H9 (cell line): Measurements from ENCODE around the gene LITAFD. TPM values are rescaled to one million over a fixed set of nuclear protein-coding genes. Genes with fewer than 3 reads are reported as not detected.

Experiments used
- DNase-seq: peaks from one replicate; pipeline ENCODE4 v3.0.0-alpha.2; 2017
- H2AFZ ChIP-seq: one replicate; pipeline ENCODE4 v1.6.1; 2013; ENCODE audit warnings: mild to moderate bottlenecking, low read length, control low read depth, moderate library complexity
- H2AK5ac ChIP-seq: 2 replicates; pipeline ENCODE4 v1.6.1; 2013; ENCODE audit warnings: low read length, control low read depth, mixed read lengths; ENCODE audit not compliant: insufficient read length
- H2BK120ac ChIP-seq: one replicate; pipeline ENCODE4 v1.6.1; 2013; ENCODE audit warnings: low read depth, mild to moderate bottlenecking, low read length, control low read depth, inconsistent platforms; ENCODE audit not compliant: poor library complexity, severe bottlenecking
- H2BK12ac ChIP-seq: 2 replicates; pipeline ENCODE4 v1.6.1; 2013; ENCODE audit warnings: low read length, control low read depth, mixed read lengths, low read depth; ENCODE audit not compliant: insufficient read length
- H2BK15ac ChIP-seq: 2 replicates; pipeline ENCODE4 v1.6.1; 2013; ENCODE audit warnings: low read depth, low read length, control low read depth
- H2BK20ac ChIP-seq: one replicate; pipeline ENCODE4 v1.6.1; 2013; ENCODE audit warnings: low read depth, mild to moderate bottlenecking, low read length, control low read depth, inconsistent platforms; ENCODE audit not compliant: poor library complexity, severe bottlenecking
- H2BK5ac ChIP-seq: 2 replicates; pipeline ENCODE4 v1.6.1; 2013; ENCODE audit warnings: low read length, control low read depth, mixed read lengths; ENCODE audit not compliant: insufficient read length
- H3K14ac ChIP-seq: 2 replicates; pipeline ENCODE4 v1.6.1; 2013; ENCODE audit warnings: low read length, control low read depth; ENCODE audit not compliant: insufficient read depth
- H3K18ac ChIP-seq: 2 replicates; pipeline ENCODE4 v1.6.1; 2013; ENCODE audit warnings: low read depth, mild to moderate bottlenecking, mixed read lengths, low read length, control low read depth; ENCODE audit not compliant: insufficient read length
- H3K23ac ChIP-seq: 2 replicates; pipeline ENCODE4 v1.6.1; 2013; ENCODE audit warnings: low read length, control low read depth, mixed read lengths, low read depth; ENCODE audit not compliant: insufficient read length
- H3K23me2 ChIP-seq: 2 replicates; pipeline ENCODE4 v1.6.1; 2013; ENCODE audit warnings: low read depth, mild to moderate bottlenecking, mixed read lengths, low read length, control low read depth; ENCODE audit not compliant: insufficient read length, poor library complexity, severe bottlenecking
- H3K27ac ChIP-seq: 2 replicates; pipeline ENCODE4 v1.5.1; 2013; ENCODE audit warnings: low read length, control low read depth, mixed read lengths, low read depth; ENCODE audit not compliant: insufficient read length
- H3K27me3 ChIP-seq: 2 replicates; pipeline ENCODE4 v1.6.1; 2013; ENCODE audit warnings: low read length, control low read depth, inconsistent platforms; ENCODE audit not compliant: insufficient read depth
- H3K4ac ChIP-seq: 2 replicates; pipeline ENCODE4 v1.6.1; 2013; ENCODE audit warnings: low read depth, mild to moderate bottlenecking, control low read depth, inconsistent platforms, low read length, moderate library complexity
- H3K4me1 ChIP-seq: 2 replicates; pipeline ENCODE4 v1.6.1; 2013; ENCODE audit warnings: low read length, control low read depth, inconsistent platforms; ENCODE audit not compliant: insufficient read depth
- H3K4me2 ChIP-seq: 2 replicates; pipeline ENCODE4 v1.6.1; 2013; ENCODE audit warnings: low read length, control low read depth, mixed read lengths; ENCODE audit not compliant: insufficient read length, insufficient read depth
- H3K56ac ChIP-seq: 2 replicates; pipeline ENCODE4 v1.6.1; 2013; ENCODE audit warnings: low read depth, mild to moderate bottlenecking, mixed read lengths, low read length, control low read depth; ENCODE audit not compliant: insufficient read length
- H3K79me1 ChIP-seq: 2 replicates; pipeline ENCODE4 v1.6.1; 2013; ENCODE audit warnings: low read depth, mild to moderate bottlenecking, moderate library complexity, low read length, control low read depth, inconsistent platforms; ENCODE audit not compliant: insufficient read depth, poor library complexity, severe bottlenecking
- H3K79me2 ChIP-seq: 2 replicates; pipeline ENCODE4 v1.6.1; 2013; ENCODE audit warnings: low read length, control low read depth, inconsistent platforms; ENCODE audit not compliant: insufficient read depth
- H3K9ac ChIP-seq: 2 replicates; pipeline ENCODE4 v1.6.1; 2013; ENCODE audit warnings: low read length, control low read depth, mixed read lengths; ENCODE audit not compliant: insufficient read length; ENCODE audit errors: extremely low read depth
- H3K9me3 ChIP-seq: one replicate; pipeline ENCODE4 v1.6.1; 2013; ENCODE audit warnings: low read depth, low read length, inconsistent platforms; ENCODE audit not compliant: control insufficient read depth
- H3T11ph ChIP-seq: one replicate; pipeline ENCODE4 v1.6.1; 2013; ENCODE audit warnings: mild to moderate bottlenecking, low read length, control low read depth, inconsistent platforms
- H4K20me1 ChIP-seq: one replicate; pipeline ENCODE4 v1.6.1; 2013; ENCODE audit not compliant: control insufficient read depth, insufficient read length, insufficient read depth
- H4K5ac ChIP-seq: 2 replicates; pipeline ENCODE4 v1.6.1; 2013; ENCODE audit warnings: low read depth, mild to moderate bottlenecking, mixed read lengths, low read length, control low read depth; ENCODE audit not compliant: insufficient read length
- H4K8ac ChIP-seq: replicated peaks from 2 replicates; pipeline ENCODE4 v1.6.1; 2013; ENCODE audit warnings: low read length, control low read depth, mixed read lengths, low read depth; ENCODE audit not compliant: insufficient read length
- H4K91ac ChIP-seq: 2 replicates; pipeline ENCODE4 v1.6.1; 2013; ENCODE audit warnings: low read depth, mild to moderate bottlenecking, moderate library complexity, mixed read lengths, low read length, control low read depth; ENCODE audit not compliant: insufficient read length
- H3K27ac Mint-ChIP-seq, 3 experiments: 2 replicates in 2 of 3; 3 replicates in 1 of 3; pipeline ENCODE4 v1.8.0; 2020 to 2021; ENCODE audit warnings: mixed read lengths in 3 of 3, mild to moderate bottlenecking in 1 of 3, moderate library complexity in 1 of 3
- H3K27me3 Mint-ChIP-seq: 2 replicates; pipeline ENCODE4 v1.8.0; 2021; ENCODE audit warnings: low read depth, mild to moderate bottlenecking, moderate library complexity, mixed read lengths
- H3K36me3 Mint-ChIP-seq, 3 experiments: 2 replicates in 2 of 3; 3 replicates in 1 of 3; pipeline ENCODE4 v1.8.0; 2020 to 2021; ENCODE audit warnings: low read depth in 3 of 3, mixed read lengths in 3 of 3; ENCODE audit not compliant: insufficient read depth in 1 of 3
- H3K4me1 Mint-ChIP-seq, 2 experiments: 2 replicates each; pipeline ENCODE4 v1.8.0; 2020; ENCODE audit warnings: mixed read lengths in 2 of 2
- H3K4me3 Mint-ChIP-seq, 2 experiments: 2 replicates in 1 of 2; 3 replicates in 1 of 2; pipeline ENCODE4 v1.8.0; 2020 to 2021; ENCODE audit warnings: mild to moderate bottlenecking in 2 of 2, mixed read lengths in 2 of 2, moderate library complexity in 1 of 2
- H3K9me3 Mint-ChIP-seq, 2 experiments: 2 replicates in 1 of 2; 3 replicates in 1 of 2; pipeline ENCODE4 v1.8.0; 2020; ENCODE audit warnings: mild to moderate bottlenecking in 2 of 2, mixed read lengths in 2 of 2, moderate library complexity in 1 of 2
- CTCF ChIP-seq: fragments of 200-600 bp; sonication (generic); conservative IDR thresholded peaks from 3 replicates; pipeline ENCODE4 v1.8.0; 2021; ENCODE audit warnings: antibody characterized with exemption, mild to moderate bottlenecking
- WGBS: extraction: QIAGEN DNeasy Blood & Tissue Kit; methylation state at CpG from one replicate; pipeline ENCODE4 v1.1.7; 2013; ENCODE audit warnings: missing lambda C conversion rate, low lambda C conversion rate, mixed read lengths; ENCODE audit not compliant: insufficient read length; ENCODE audit errors: extremely low coverage; 5-methylcytosine and 5-hydroxymethylcytosine counted together
- total RNA-seq: library from RNA; stranded (reverse); gene quantifications from 2 replicates; pipeline ENCODE4 v1.2.1, GENCODE V29; 2021

Gene LITAFD
- total RNA-seq, 1 experiment from 2014 or later, result not detected

GRCh38 chr16:8919089-8919933 lies 37.2 kb downstream of the LITAFD start:
- no CpG with 5 or more reads among the region's 18 CpGs for WGBS
- H2BK20ac ChIP-seq, result no peak overlapping the region
- H3K23ac ChIP-seq, result no peak overlapping the region
- H3K23me2 ChIP-seq, result no peaks in the 10 kb centered on the region
- no peak overlapping the region for H2AK5ac ChIP-seq
- no peak for DNase-seq
- no peak overlapping the region for H4K91ac ChIP-seq
- H2BK5ac ChIP-seq, result no peak overlapping the region
- no peak overlapping the region for H3K4me2 ChIP-seq
- no peaks in the 10 kb centered on the region for H3K9me3 ChIP-seq
- no peaks in the 10 kb centered on the region for H4K20me1 ChIP-seq
- Mint-ChIP-seq H3K27me3 (no peaks in the 10 kb centered on the region), H3K36me3 (peaks cover 67 to 88% (median 87%) of the 10 kb centered on the region in 3 experiments), H3K27ac (peak overlapping the region; percentile 25 to 87 (median 28); a peak in 4 of 7 replicates), H3K4me3 (no peak overlapping the region), H3K4me1 (no peaks in the 10 kb centered on the region; a peak in 2 of 4 replicates), H3K9me3 (no peaks in the 10 kb centered on the region)
- no peak overlapping the region for H4K5ac ChIP-seq
- no peak overlapping the region for H3K27ac ChIP-seq
- no peak overlapping the region for H4K8ac ChIP-seq
- no peaks in the 10 kb centered on the region for H3K27me3 ChIP-seq
- no peak overlapping the region for H3K56ac ChIP-seq
- H3K4me1 ChIP-seq, result no peaks in the 10 kb centered on the region
- no peak overlapping the region for H2BK12ac ChIP-seq
- no peak overlapping the region for H2BK15ac ChIP-seq
- no peak overlapping the region for H3K14ac ChIP-seq
- no peak for TF ChIP-seq CTCF
- H3T11ph ChIP-seq, result no peak overlapping the region
- no peak overlapping the region for H2BK120ac ChIP-seq
- H3K79me2 ChIP-seq, result peaks cover 3% of the 10 kb centered on the region; the same call in 1 of the 2 replicates
- no peak overlapping the region for H3K18ac ChIP-seq
- H2AFZ ChIP-seq, result no peak overlapping the region
- no peak overlapping the region for H3K4ac ChIP-seq
- no peaks in the 10 kb centered on the region for H3K79me1 ChIP-seq
- no peak overlapping the region for H3K9ac ChIP-seq
